Retina (tissue), 1 donor: ENCODE data around the gene ANK2.

ENCODE experiments used
- DNase-seq: peaks from one replicate; pipeline ENCODE4 v3.0.0-alpha.2; 2016

Gene ANK2

DNA sequence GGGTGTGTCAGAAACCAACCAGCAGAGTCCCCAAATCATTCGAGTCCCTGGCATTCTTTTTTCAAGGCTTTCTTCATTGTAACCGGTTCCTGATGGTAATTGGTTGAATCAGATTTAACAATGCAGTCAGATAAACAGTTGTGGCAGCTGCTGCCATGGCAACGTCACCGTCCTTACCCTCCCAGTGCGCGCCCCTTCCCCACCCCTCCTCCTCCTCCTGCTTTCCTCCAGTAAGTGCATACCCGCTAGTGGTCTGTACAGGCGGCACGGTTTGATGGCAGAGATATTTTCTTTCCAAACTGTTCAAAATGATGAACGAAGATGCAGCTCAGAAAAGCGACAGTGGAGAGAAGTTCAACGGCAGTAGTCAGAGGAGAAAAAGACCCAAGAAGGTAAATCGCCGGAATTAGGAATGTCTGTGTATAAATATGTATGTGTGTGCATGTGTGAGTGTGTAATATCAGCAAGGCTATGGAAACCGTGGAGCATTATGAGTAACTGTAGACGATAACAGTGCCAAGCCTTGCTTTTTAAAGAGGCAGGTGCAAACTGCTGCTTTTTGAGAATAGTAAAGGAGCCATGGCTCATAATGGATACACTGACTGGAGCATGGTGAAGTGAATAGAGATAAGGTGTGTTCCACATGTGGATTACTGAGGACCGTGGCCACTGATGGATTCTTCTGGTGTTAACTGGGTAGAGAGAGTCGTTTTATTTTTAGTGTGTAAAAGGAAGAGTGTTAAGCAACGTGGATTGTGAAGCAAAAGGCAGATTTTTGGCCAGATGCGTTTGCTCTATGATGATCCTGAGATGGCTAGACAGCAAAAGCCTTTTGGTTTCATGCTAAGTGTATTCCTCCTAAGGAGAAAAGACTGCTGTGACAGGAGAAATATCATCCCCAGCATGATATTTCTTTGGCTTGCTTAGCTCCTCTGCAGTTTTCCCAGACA lies at the start of gene ANK2:
TSS of gene ANK2 (plus strand) at position 233 of the 950 bp plus-strand sequence. CDS start at position 309, 76 bp downstream.
- DNase-seq, result peak; percentile 90

DNA sequence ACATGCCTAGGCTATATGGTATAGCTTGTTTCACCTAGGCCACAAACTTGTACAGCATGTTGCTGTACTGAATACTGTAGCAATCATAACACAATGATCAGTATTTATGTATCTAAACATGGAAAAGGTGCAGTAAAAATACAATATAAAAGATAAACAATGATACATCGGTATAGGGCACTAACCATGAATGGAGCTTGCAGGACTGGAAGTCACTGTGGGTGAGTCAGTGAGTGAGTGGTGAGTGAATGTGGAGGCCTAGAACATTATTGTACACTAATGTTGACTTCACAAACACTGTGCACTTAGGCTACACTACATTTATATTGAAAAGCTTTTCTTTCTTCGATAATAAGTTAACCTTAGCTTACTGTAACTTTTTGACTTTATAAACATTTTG lies 45.6 kb upstream of the ANK2 start:
- no peak for DNase-seq

DNA sequence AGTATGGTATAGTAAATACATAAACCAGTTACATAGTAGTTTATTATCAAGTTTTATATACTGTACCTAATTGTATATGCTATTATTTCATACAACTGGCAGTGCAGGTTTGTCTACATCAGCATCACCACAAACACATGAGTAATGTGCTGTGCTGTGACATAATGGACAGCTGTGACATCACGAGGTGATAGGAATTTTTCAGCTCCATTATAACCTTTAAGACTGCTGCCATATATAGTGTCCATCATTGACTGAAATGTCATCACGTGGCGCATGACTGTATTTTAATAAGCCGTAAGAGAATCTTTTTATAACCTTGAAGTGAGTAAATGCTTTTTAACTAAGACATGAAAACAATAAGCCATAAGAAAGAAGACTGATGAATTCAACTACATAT lies 44.8 kb upstream of the ANK2 start:
- no peak for DNase-seq

DNA sequence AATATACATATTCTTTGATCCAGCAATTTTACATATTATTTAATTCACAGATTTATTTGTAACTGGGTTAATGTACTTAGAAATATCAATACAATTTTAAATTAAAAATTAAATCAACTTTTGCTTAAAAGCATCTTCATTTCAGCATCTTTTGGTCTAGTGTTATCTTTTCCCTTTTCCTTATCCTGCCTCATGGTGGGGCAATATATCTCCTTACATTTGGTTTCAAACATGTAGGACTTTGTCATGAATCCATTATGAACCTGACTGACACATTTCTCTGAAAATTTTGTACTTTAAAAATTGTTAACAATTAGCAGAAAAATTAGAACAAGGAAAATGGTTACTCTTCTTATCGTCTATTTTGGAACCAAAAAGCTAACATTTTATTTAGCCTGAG lies 42.8 kb upstream of the ANK2 start:
- no peak for DNase-seq

DNA sequence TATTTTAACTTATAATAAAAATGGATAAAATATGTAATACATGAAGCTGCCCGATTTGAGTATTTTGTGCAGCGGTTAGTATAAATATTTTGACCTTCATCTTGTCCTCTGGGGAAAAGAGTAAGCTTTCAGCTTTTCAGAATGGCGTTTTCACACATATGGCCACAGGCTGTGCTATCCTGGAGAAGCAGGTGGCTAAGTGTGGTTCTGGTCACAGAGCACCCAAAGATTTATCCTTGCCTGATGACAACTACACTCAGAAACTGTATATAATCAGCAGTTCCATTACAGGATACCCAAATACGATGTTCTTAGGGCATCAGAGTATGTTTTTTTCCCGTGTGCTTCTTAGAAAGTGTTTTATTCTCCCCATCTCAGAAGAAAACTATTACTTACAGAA lies 42.3 kb upstream of the ANK2 start:
- DNase-seq, result peak; percentile 31

DNA sequence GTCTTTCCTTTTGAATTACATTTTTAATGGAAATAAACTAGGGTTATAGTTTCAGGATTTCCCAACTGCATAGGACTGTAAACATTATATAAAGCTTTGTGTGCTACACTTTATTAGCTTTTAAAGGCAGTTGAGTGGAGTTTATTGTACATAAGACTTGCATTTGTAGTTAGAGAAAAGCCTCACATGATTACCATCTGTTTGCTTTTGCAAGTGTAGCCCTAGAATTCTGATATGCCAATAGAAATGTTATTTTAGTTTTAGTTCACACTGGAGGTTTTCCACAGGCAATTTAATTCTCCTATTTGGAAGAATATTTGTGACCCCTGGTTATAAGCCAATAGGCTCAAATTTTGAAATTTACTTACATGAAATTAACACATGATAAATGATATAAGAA lies 41.3 kb upstream of the ANK2 start:
- no peak for DNase-seq

DNA sequence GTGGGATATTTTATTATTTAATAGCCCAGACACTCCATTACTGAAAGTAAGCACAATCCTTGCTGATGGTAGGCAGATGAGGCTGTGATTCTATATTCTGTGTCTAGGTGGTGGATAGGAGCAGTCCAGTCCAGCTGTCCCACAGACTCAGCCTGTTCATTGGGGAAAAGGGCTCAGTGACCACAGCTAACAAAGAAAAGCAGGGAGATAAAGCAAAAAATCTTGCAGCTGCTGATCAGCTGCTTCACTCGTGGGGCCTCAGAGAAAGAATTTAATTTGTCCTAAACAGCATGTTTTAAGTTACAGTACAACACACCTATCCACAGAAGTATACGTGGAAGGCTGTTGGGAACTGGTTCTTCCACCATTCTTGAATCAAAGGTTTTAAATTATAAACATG lies 40.7 kb upstream of the ANK2 start:
- peak; percentile 19 for DNase-seq

DNA sequence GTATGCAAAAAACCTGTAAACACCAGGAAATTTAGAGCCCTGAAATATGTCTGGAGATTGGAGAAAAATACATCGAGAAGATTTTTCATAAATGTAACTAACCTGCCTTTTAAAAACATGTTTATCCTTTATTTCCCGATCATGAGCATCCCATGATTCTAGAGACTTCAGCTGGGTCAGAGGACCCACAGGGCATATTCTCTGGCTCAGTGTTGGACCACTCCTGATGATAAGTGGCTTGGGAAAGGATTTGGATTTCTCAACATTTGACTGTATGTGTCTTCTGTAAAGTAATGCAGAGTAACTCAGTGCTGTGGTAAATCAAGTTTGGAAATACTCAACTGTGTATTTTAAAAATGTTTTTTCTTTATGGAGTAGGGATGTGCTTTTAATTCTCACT lies 40.0 kb upstream of the ANK2 start:
- no peak for DNase-seq

DNA sequence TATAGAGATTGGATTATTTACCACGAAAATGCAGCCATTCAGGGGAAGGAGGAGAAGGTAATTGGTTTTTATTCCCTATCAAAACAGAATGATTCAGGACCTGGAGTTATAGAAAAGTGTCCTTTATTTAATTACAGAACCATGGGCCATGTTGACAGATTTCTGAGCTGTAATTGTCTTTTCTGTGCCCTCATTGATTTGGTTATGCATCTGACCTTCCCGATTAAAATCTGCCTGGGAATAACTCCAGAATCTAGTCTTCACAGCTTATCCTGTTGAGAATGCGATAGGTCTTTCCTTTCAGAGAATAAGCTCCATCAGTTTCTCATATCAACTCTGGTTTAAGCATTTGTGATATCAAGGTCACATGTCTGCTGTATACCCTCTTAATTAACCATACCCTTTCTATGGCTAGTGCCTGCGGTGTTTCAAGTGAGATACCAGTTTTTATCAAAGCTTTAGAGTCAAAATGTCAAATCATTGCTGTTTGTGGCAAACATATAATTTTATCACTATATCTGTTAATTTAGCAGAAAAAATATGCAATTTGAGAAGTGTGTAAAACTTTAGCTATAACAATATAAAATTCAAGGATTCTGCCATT lies 37.2 kb upstream of the ANK2 start:
- no peak for DNase-seq

DNA sequence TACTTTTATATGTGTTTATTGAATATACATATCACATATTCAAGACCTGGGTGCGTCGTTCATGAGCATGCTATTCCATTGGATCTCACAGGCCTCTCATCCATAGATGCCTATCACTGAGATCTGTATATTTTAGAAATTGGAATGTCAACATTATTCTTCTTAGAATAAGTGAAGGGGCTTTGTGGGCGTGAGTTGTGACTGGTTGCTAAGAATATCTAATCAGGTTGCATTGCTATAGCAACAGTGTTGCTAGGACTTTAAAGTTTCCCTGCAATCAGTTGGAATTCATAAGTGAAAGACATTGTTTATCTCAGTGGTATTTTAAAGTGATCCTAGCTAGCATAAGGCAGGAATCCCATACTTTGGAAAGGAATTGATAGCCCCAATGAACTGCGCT lies 36.7 kb upstream of the ANK2 start:
- no peak for DNase-seq

DNA sequence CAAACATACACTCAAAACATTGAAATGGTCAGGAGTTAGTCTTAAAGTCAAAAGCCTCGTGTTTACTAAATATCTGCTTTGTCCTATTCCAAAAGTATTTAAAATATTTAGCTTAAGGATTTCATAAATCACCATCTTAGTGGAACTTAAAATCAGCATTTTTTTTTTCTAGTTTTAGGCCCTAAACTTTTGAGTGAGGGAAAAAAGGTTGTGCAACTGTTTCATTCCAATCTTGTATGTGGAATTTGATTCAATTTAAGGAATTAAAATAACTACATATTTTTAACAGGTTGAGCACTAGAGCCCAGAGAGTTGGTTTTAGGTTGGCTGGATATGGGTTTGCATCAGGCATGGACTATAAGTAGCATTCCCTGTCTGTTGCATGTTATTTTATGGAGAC lies 35.7 kb upstream of the ANK2 start:
- no peak for DNase-seq

DNA sequence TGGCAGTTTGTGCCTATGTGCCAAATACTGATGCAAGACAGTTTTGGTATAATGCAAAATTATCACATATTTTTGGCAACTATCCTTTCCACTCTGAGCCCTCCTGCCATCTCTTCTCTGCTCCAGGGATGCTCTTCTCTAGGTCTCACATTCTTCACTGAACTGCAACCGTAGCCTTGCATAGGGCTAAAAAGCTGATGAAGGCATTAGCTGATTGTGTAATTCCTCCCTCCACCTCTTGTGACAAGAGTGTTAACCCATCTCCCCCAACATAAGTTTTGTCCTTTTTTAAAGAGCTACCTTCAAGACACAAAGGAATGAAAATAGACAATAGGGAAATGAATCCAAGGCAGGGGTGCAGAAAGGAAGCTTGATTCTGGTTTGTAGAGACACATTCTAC lies 33.1 kb upstream of the ANK2 start:
- DNase-seq, result no peak

DNA sequence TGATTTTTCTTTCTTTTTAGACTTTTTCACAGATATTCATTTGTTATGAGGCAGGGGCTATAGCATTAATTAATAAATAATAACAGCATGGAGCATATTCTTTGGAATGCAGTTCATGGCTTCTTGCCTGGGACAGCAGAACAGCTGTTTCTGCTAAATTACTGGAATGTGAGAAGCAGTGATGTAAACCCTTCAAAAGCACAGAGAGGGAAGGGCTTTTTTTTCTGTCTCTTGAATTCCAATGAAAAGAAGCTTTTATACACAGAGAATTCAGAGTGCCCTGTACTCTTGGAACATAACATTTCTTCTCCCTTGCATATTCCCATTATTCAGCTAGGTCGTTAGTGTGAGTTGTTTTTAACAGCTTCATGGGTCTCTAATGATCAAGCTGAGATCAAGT lies 28.5 kb upstream of the ANK2 start:
- DNase-seq, result no peak

DNA sequence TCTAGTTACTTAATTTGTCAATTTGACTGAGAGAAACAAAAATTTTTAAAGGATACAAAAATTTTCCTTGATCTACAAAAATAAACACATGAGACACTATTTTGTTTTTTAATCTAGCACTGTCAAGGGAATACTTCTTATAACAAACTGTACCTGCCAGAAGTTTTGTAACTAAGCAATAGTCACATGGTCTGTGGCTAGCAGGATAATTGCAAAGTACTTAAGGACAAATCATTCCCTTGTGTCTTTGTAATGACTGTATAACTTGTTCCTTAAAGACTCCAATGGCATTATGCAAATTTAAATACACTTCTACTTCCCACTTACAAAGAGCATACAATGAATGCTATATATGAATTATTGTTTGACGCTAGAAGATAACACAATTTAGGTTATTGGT lies 25.1 kb upstream of the ANK2 start:
- DNase-seq, result no peak

DNA sequence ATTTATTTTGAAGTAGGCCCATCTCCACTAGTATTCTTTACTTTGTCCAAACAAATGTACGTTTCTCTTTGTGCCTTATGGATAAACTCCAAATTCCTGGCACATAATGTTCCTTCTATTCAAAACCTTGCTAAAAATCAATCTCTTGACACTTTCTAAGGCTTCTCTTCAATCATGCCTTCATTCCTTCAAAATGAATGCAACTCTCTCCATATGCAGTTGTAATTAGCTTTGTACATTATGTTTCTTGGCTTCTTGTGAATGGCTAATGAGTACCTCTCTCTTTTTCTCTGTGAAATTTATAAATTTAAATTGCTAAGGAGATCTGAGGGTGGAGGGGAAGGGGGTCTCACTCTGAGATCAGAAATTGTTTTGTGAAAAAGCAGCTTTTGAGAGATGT lies 24.0 kb upstream of the ANK2 start:
- DNase-seq, result no peak

DNA sequence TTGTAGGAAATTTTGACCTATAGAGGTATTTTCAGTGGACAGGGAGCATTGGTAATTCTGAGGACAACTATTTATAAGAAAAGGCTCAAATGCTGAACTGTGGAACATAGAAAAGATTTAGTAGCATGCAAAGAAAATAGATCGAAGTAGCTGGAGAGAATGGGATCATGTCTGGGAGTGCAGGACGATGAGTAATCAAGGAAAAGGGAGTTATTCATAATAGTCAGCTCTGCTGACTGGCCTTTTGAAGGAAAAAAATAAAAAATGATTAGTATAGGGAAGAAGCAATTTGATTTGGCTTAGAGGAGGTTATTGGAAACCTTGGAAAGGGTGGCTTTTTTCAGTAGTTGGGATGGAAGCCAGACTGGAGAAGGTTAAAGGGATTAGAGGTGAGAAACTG lies 22.9 kb upstream of the ANK2 start:
- no peak for DNase-seq

DNA sequence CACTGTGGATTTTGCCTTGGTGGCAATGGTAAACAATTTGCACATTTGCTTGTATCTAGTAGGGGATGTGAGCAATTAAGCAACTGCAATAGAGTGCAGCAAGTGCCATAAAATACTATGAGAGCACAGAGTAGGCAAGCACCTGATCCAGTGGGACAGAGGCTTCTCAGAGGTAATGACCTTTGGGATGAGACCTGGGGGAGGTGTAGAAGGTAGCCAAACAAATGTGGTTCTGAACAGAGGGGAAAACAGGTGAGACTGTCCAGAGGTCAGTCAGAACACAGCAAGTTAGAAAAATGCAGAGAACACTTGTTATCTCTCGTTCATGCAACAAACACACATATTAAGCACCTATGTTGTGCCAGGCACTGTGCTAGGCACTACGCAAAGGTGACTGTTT lies 21.4 kb upstream of the ANK2 start:
- no peak for DNase-seq

DNA sequence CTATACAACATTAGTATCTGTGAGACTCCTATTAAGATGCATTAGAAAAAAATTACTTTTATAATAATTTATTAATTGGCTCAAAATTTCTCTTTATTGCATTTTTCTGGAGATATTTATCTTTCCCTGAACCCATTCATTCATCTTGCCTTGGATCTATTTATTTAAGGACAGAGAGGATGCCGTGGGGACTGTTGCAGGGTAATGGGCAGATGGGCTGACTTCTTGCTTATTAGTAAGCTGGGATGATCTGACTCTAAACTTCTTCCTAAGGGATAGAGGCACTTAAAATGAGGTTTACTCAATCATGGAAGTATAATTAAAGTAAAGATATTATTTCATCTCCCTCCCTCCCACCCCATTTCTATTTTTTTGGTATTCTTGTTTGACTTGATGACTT lies 18.2 kb upstream of the ANK2 start:
- no peak for DNase-seq

DNA sequence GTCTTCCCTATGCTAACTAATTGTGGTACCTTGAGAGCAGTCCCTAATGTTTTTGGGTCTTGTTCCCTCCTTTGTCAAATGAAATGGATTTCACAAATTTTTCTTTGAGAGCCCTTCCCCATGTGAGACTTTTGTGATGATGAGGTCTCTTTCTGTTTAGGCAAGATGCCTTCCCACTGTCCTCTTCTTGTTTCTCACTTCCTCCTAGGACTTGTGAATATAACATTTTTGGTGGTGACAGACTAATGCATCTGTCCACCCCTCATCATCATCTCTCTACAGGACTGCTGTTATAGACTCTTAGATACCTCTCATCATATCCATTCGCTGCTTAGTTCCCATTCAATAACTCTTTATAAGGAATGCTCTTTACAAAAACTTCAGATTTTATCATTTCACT lies 8.7 kb upstream of the ANK2 start:
- no peak for DNase-seq

DNA sequence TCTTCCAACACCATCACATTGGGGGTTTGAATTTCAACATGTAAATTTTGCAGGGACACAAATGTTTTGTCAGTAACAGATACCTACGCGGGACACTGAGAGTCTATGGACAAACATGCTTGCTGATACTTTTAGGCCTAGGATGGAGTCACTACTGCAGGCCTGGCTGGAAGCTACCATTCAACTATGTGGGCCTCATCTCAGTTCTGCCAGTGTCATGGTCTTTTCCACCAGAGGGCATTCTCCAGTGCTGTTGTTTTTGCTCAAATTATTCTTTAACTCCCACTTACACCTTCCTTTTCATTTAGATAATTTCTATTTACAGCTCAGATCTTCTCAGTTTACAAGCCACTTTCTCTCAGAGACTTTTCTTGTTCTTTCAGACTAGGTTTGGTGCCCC lies 7.0 kb upstream of the ANK2 start:
- DNase-seq, result no peak

DNA sequence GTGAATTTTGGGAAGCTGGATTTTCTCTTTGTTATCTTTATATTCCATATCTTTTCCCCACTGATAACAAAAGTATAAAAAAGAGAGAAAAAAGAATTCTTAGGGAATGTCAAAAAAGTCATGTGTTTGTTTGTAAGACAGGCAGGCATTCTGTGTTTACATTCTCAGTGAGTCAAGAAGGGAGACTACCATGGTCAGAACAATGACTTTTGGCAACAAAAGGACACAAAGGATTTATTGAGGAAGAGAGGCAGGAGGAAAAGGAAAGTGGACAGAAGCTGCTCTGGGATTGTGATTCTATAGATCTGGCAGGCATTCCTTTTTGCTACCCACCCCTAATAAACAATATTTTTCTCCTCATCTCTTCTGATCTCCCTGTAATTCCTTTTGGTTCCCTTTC lies 5.9 kb upstream of the ANK2 start:
- no peak for DNase-seq

DNA sequence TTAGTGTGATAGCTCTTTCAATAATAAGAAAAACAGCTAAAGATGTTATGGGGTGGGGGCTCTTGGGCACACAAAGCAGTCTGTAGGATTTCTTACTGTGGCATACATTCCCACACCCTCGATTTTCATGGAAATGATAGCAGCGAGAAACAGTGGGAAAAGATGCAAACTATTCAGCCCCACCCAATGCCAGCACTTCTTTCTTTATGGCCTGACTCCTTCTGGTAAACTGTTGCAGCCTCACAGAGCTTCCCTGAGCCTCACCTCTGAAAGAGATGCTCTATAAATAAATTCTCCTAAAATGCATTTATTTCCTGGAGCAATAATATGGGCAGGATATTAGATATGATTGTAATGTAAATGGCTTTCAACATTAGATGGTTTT lies 910 bp downstream of the ANK2 start:
- DNase-seq, result no peak

DNA sequence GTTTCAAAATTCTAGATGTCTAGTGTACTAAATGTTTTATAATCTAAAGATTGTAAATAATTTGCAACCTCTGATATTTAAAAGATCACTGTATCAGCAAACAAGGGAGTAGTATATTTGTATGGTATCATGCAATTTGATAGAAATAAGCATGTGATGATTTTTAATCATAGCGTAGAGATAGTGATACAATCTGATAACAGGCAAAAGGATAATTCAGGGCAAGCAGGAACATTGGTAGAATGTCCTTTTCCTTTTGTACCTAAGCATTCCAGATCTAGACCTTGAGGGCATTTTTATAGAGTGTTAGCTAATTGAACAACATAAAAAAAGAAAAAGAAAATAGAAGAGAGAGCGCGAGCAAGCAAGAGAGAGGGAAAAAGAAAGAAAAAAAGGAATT lies 1.4 kb downstream of the ANK2 start:
- DNase-seq, result no peak

DNA sequence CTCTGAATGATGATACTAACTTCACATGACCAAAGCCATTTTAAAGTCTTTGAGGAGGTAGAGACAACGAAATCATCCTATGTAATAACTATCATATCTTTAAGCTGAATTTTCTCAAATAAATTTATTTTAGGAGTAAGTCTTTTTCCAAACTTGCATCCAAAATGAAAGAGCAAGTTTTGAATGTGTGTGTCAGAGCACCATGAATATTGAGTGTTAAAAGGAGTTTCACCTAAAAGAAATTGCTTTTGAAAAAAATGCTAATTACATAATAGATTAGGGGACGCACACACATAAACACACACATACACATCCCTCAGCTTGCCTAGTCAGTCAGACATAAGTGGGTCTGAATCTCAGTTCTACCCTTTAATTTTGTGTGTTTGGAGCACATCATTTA lies 1.9 kb downstream of the ANK2 start:
- no peak for DNase-seq
